ENCODE results near the gene CUEDC1. TPM values are rescaled to one million over a fixed set of nuclear protein-coding genes. Genes with fewer than 3 reads are reported as not detected.
A peak's percentile ranks its signal among the peaks of the same experiment; 100 is the strongest.

CUEDC1 gene
- total RNA-seq, 1 experiment from 2014 or later: 0.71 TPM

GRCh38 chr17:57817299-57817698 lies 137.9 kb downstream of the CUEDC1 start:
- Histone ChIP-seq H3K9me2 (replicated peaks; ENCODE audit: insufficient read depth, low read length) (no peaks in the 10 kb centered on the region), H3K27ac (ENCODE audit: low read length) (no peak overlapping the region), H3K4me3 (ENCODE audit: low read length) (no peak overlapping the region), H2AFZ (ENCODE audit: low read length) (no peak overlapping the region), H3K4me1 (ENCODE audit: low read length) (no peaks in the 10 kb centered on the region), H3K9ac (ENCODE audit: low read length) (no peak overlapping the region), H3K79me2 (ENCODE audit: low read length) (no peaks in the 10 kb centered on the region), H3K36me3 (ENCODE audit: insufficient read depth, low read length) (no peaks in the 10 kb centered on the region), H3K27me3 (ENCODE audit: low read length) (no peaks in the 10 kb centered on the region), H3K9me3 (ENCODE audit: low read length) (no peaks in the 10 kb centered on the region), H4K20me1 (ENCODE audit: insufficient read depth, low read depth, low read length) (no peaks in the 10 kb centered on the region), H3K4me2 (ENCODE audit: low read depth, low read length, poor library complexity, severe bottlenecking) (no peak overlapping the region)
- no peak for DNase-seq

- Histone ChIP-seq H3K9ac (ENCODE audit: low read length) (no peak overlapping the region), H3K79me2 (ENCODE audit: low read length) (no peaks in the 10 kb centered on the region), H3K4me3 (ENCODE audit: low read length) (no peak overlapping the region), H3K9me3 (ENCODE audit: low read length) (no peaks in the 10 kb centered on the region), H3K27me3 (ENCODE audit: low read length) (no peaks in the 10 kb centered on the region), H2AFZ (ENCODE audit: low read length) (no peak overlapping the region), H3K4me2 (ENCODE audit: low read depth, low read length, poor library complexity, severe bottlenecking) (no peak overlapping the region), H3K27ac (ENCODE audit: low read length) (no peak overlapping the region), H3K9me2 (replicated peaks; ENCODE audit: insufficient read depth, low read length) (no peaks in the 10 kb centered on the region), H3K36me3 (ENCODE audit: insufficient read depth, low read length) (no peaks in the 10 kb centered on the region), H4K20me1 (ENCODE audit: insufficient read depth, low read depth, low read length) (no peaks in the 10 kb centered on the region), H3K4me1 (ENCODE audit: low read length) (peaks cover 7% of the 10 kb centered on the region)
- no peak for DNase-seq
Observed at GRCh38 chr17:57814421-57814820, 140.8 kb downstream of the CUEDC1 start.

GRCh38 chr17:57811638-57812280 lies 143.5 kb downstream of the CUEDC1 start:
- no peak overlapping the region for H3K4me3 ChIP-seq (ENCODE audit: low read length)
- H3K27me3 ChIP-seq (ENCODE audit: low read length): no peaks in the 10 kb centered on the region
- no peaks in the 10 kb centered on the region for H3K9me2 ChIP-seq (replicated peaks; ENCODE audit: insufficient read depth, low read length)
- H3K4me1 ChIP-seq (ENCODE audit: low read length): peaks cover 7% of the 10 kb centered on the region
- no peak overlapping the region for H2AFZ ChIP-seq (ENCODE audit: low read length)
- no peak overlapping the region for H3K27ac ChIP-seq (ENCODE audit: low read length)
- H3K9me3 ChIP-seq (ENCODE audit: low read length): no peaks in the 10 kb centered on the region
- peak; percentile 47 for DNase-seq
- H3K4me2 ChIP-seq (ENCODE audit: low read depth, low read length, poor library complexity, severe bottlenecking): no peak overlapping the region
- no peaks in the 10 kb centered on the region for H3K79me2 ChIP-seq (ENCODE audit: low read length)
- no peaks in the 10 kb centered on the region for H3K36me3 ChIP-seq (ENCODE audit: insufficient read depth, low read length)
- no peaks in the 10 kb centered on the region for H4K20me1 ChIP-seq (ENCODE audit: insufficient read depth, low read depth, low read length)
- H3K9ac ChIP-seq (ENCODE audit: low read length): no peak overlapping the region

Small RNA genes within 50 kb of the gene (small RNA-seq; reads per million reads assigned to genes)
- not detected for gene AC015813.4

Other genes starting within 250 kb of the CUEDC1 start
- gene CCDC182, start 210.1 kb downstream of the CUEDC1 start, total RNA-seq (2014; rRNA removed; shearing (Covaris generic); ENCODE audit: low replicate concordance): not detected in 2 replicates
- 35.1 and 61.3 TPM in 2 replicates for gene MRPS23, start 105.4 kb downstream of the CUEDC1 start, total RNA-seq (2014; rRNA removed; shearing (Covaris generic); ENCODE audit: low replicate concordance)
- gene VEZF1, start 32.8 kb upstream of the CUEDC1 start, total RNA-seq (2014; rRNA removed; shearing (Covaris generic); ENCODE audit: low replicate concordance): 32.6 and 53.4 TPM in 2 replicates
- gene SRSF1, start 51.8 kb upstream of the CUEDC1 start, total RNA-seq (2014; rRNA removed; shearing (Covaris generic); ENCODE audit: low replicate concordance): 347 and 387 TPM in 2 replicates
- 18.2 and 22.7 TPM in 2 replicates for gene DYNLL2, start 128.0 kb upstream of the CUEDC1 start, total RNA-seq (2014; rRNA removed; shearing (Covaris generic); ENCODE audit: low replicate concordance)
- not detected in 2 replicates for gene OR4D1, start 193.0 kb upstream of the CUEDC1 start, total RNA-seq (2014; rRNA removed; shearing (Covaris generic); ENCODE audit: low replicate concordance)
- not detected in 2 replicates for gene OR4D2, start 211.6 kb upstream of the CUEDC1 start, total RNA-seq (2014; rRNA removed; shearing (Covaris generic); ENCODE audit: low replicate concordance)
- not detected in 2 replicates for gene EPX, start 237.3 kb upstream of the CUEDC1 start, total RNA-seq (2014; rRNA removed; shearing (Covaris generic); ENCODE audit: low replicate concordance)